H1 (cell line): ENCODE results near the gene PDE1C. TPM values are rescaled to one million over a fixed set of nuclear protein-coding genes. Genes with fewer than 3 reads are reported as not detected.
A peak's percentile ranks its signal among the peaks of the same experiment; 100 is the strongest.

Experiments used
- CTCF ChIA-PET: fragments of 300-600 bp; sonication (Branson Sonifier 250); formaldehyde crosslinking; loops from one replicate; lab custom pipeline; 2021; ENCODE audit not compliant: partially characterized antibody; lab: Charles Lee
- POLR2A ChIA-PET: fragments of 300-600 bp; sonication (Branson Sonifier 250); formaldehyde crosslinking; loops from one replicate; lab custom pipeline; 2021; ENCODE audit warnings: inconsistent platforms; ENCODE audit not compliant: partially characterized antibody; lab: Charles Lee
- DNase-seq, 2 experiments: peaks; one replicate each; pipeline versions ENCODE4 v3.0.0 to v3.0.0-alpha.2; 2010 to 2022; ENCODE audit warnings: low spot score in 2 of 2, low read depth in 1 of 2, mixed read lengths in 1 of 2
- FAIRE-seq: peaks from 2 replicates; lab custom pipeline; 2011; peaks lifted over from hg19 to GRCh38; lab: Jason Lieb, UNC
- H2AFZ ChIP-seq: 2 replicates; pipeline ENCODE4 v1.8.1; 2012; ENCODE audit warnings: low read length, inconsistent platforms
- H2AK5ac ChIP-seq: 2 replicates; pipeline ENCODE4 v1.6.1; 2013; ENCODE audit warnings: low read depth, low read length
- H2BK120ac ChIP-seq: replicated peaks from 2 replicates; pipeline ENCODE3; 2013; ENCODE audit warnings: low read depth, low read length, inconsistent platforms
- H2BK12ac ChIP-seq: 2 replicates; pipeline ENCODE4 v1.6.1; 2013; ENCODE audit warnings: low read depth, low read length
- H2BK15ac ChIP-seq: 2 replicates; pipeline ENCODE4 v1.6.1; 2013; ENCODE audit warnings: low read length
- H2BK20ac ChIP-seq: 2 replicates; pipeline ENCODE4 v1.6.1; 2013; ENCODE audit warnings: low read length
- H2BK5ac ChIP-seq: 2 replicates; pipeline ENCODE4 v1.6.1; 2013; ENCODE audit warnings: low read depth, low read length
- H3K14ac ChIP-seq: 2 replicates; pipeline ENCODE4 v1.6.1; 2013; ENCODE audit warnings: inconsistent platforms; ENCODE audit not compliant: insufficient read length
- H3K18ac ChIP-seq: 2 replicates; pipeline ENCODE4 v1.6.1; 2013; ENCODE audit warnings: low read length; ENCODE audit errors: extremely low read depth
- H3K23ac ChIP-seq: 2 replicates; pipeline ENCODE4 v1.6.1; 2013; ENCODE audit warnings: inconsistent platforms; ENCODE audit not compliant: insufficient read length
- H3K23me2 ChIP-seq: 2 replicates; pipeline ENCODE4 v1.6.1; 2013; ENCODE audit warnings: low read depth, low read length
- H3K27ac ChIP-seq: 2 replicates; pipeline ENCODE4 v1.6.1; 2011; ENCODE audit warnings: low read depth, low read length, inconsistent platforms
- H3K27me3 ChIP-seq, 4 experiments: replicated peaks in 1 of 4; 1 replicate in 1 of 4; 2 replicates in 3 of 4; pipeline versions ENCODE4 v1.6.1 to v1.8.1; 2011 to 2013; ENCODE audit warnings: low read length in 3 of 4, mild to moderate bottlenecking in 3 of 4, inconsistent platforms in 2 of 4, mixed read lengths in 2 of 4, moderate library complexity in 1 of 4; ENCODE audit not compliant: control insufficient read depth in 3 of 4, insufficient read depth in 3 of 4; ENCODE audit errors: extremely low read depth in 1 of 4
- H3K36me3 ChIP-seq, 4 experiments: 2 replicates each; pipeline versions ENCODE4 v1.6.1 to v1.8.1; 2011 to 2013; ENCODE audit warnings: mild to moderate bottlenecking in 4 of 4, low read length in 3 of 4, moderate library complexity in 2 of 4, control low read depth in 1 of 4, inconsistent platforms in 1 of 4; ENCODE audit not compliant: insufficient read depth in 4 of 4, control insufficient read depth in 2 of 4
- H3K4ac ChIP-seq: replicated peaks from 2 replicates; pipeline ENCODE3; 2013; ENCODE audit warnings: low read length, low read depth, mixed read lengths, inconsistent platforms; ENCODE audit not compliant: insufficient read length
- H3K4me1 ChIP-seq, 4 experiments: replicated peaks in 1 of 4; 1 replicate in 1 of 4; 2 replicates in 3 of 4; pipeline versions ENCODE4 v1.6.1 to v1.8.1; 2011 to 2013; ENCODE audit warnings: low read length in 3 of 4, inconsistent platforms in 2 of 4, mixed read lengths in 1 of 4; ENCODE audit not compliant: insufficient read depth in 4 of 4, control insufficient read depth in 3 of 4
- H3K4me2 ChIP-seq, 2 experiments: 2 replicates each; pipeline versions ENCODE4 v1.6.1 to v1.8.1; 2011 to 2013; ENCODE audit warnings: low read depth in 2 of 2, low read length in 2 of 2, control low read depth in 1 of 2, inconsistent platforms in 1 of 2, mild to moderate bottlenecking in 1 of 2; ENCODE audit not compliant: insufficient read depth in 1 of 2
- H3K4me3 ChIP-seq, 4 experiments: fragments of 200-600, 300-600 bp in 1 of 4; sonication (generic), shearing (Covaris generic), sonication (Bioruptor Twin) in 1 of 4; 2 replicates each; pipeline versions ENCODE4 v1.5.1 to v1.8.1; 2011 to 2016; ENCODE audit warnings: low read length in 4 of 4, low read depth in 3 of 4, control low read depth in 2 of 4, inconsistent platforms in 2 of 4, mild to moderate bottlenecking in 2 of 4, mixed read lengths in 1 of 4, moderate library complexity in 1 of 4; ENCODE audit not compliant: insufficient read depth in 2 of 4; ENCODE audit errors: extremely low read depth in 1 of 4
- H3K56ac ChIP-seq: replicated peaks from 2 replicates; pipeline ENCODE3; 2013; ENCODE audit warnings: low read depth, mild to moderate bottlenecking, mixed read lengths, low read length, inconsistent platforms; ENCODE audit not compliant: insufficient read length
- H3K79me1 ChIP-seq: 2 replicates; pipeline ENCODE4 v1.6.1; 2013; ENCODE audit warnings: low read depth, low read length, control low read depth
- H3K79me2 ChIP-seq, 2 experiments: 2 replicates each; pipeline versions ENCODE4 v1.6.1 to v1.8.1; 2012 to 2013; ENCODE audit warnings: low read length in 2 of 2, mild to moderate bottlenecking in 2 of 2, inconsistent platforms in 1 of 2; ENCODE audit not compliant: insufficient read depth in 2 of 2, control insufficient read depth in 1 of 2
- H3K9ac ChIP-seq, 4 experiments: replicated peaks in 1 of 4; 1 replicate in 1 of 4; 2 replicates in 3 of 4; pipeline versions ENCODE4 v1.6.1 to v1.8.1; 2011 to 2013; ENCODE audit warnings: low read depth in 3 of 4, low read length in 3 of 4, control low read depth in 2 of 4, mild to moderate bottlenecking in 2 of 4, moderate library complexity in 2 of 4, inconsistent platforms in 1 of 4; ENCODE audit errors: extremely low read depth in 1 of 4
- H3K9me3 ChIP-seq, 2 experiments: 2 replicates each; pipeline versions ENCODE4 v1.6.1 to v1.8.1; 2012 to 2013; ENCODE audit warnings: mild to moderate bottlenecking in 2 of 2, moderate library complexity in 2 of 2, control low read depth in 1 of 2, inconsistent platforms in 1 of 2, low read depth in 1 of 2, low read length in 1 of 2, mixed read lengths in 1 of 2; ENCODE audit not compliant: insufficient read depth in 2 of 2
- H4K20me1 ChIP-seq, 2 experiments: replicated peaks in 1 of 2; 2 replicates each; pipeline versions ENCODE3 to v1.8.1; 2011 to 2013; ENCODE audit warnings: inconsistent platforms in 2 of 2, low read length in 2 of 2, mild to moderate bottlenecking in 1 of 2; ENCODE audit not compliant: insufficient read depth in 2 of 2, control insufficient read depth in 1 of 2
- H4K5ac ChIP-seq: 2 replicates; pipeline ENCODE4 v1.6.1; 2013; ENCODE audit warnings: low read length, low read depth, mixed read lengths, inconsistent platforms; ENCODE audit not compliant: insufficient read length
- H4K8ac ChIP-seq: 2 replicates; pipeline ENCODE4 v1.8.0; 2013; ENCODE audit warnings: mild to moderate bottlenecking, moderate library complexity, low read length, inconsistent platforms; ENCODE audit not compliant: insufficient read depth; ENCODE audit errors: extremely low read depth
- H4K91ac ChIP-seq: replicated peaks from 2 replicates; pipeline ENCODE3; 2013; ENCODE audit warnings: low read length, mixed read lengths, inconsistent platforms; ENCODE audit not compliant: insufficient read length
- BACH1 ChIP-seq: IDR thresholded peaks from 2 replicates; pipeline ENCODE4 v1.6.1; 2012; ENCODE audit warnings: low read length, improper control_type of control experiment
- HDAC6 ChIP-seq: IDR thresholded peaks from one replicate; pipeline ENCODE4 v1.7.1; 2012; ENCODE audit warnings: low read depth, mild to moderate bottlenecking, inconsistent platforms, low read length, moderate library complexity
- MAFK ChIP-seq: IDR thresholded peaks from 2 replicates; pipeline ENCODE4 v1.6.1; 2012; ENCODE audit warnings: low read depth, mild to moderate bottlenecking, improper control_type of control experiment, low read length
- NANOG ChIP-seq: IDR thresholded peaks from 2 replicates; pipeline ENCODE4 v1.6.1; 2011; ENCODE audit warnings: low read length, low read depth, mild to moderate bottlenecking, inconsistent platforms; ENCODE audit not compliant: insufficient read depth, poor library complexity, severe bottlenecking
- NRF1 ChIP-seq: IDR thresholded peaks from 2 replicates; pipeline ENCODE4 v1.6.1; 2011; ENCODE audit warnings: mild to moderate bottlenecking, low read depth, low read length, improper control_type of control experiment
- POU5F1 ChIP-seq: IDR thresholded peaks from 2 replicates; pipeline ENCODE4 v1.6.1; 2011; ENCODE audit warnings: low read depth, mild to moderate bottlenecking, low read length, moderate library complexity
- RFX5 ChIP-seq: IDR thresholded peaks from 2 replicates; pipeline ENCODE4 v1.6.1; 2011; ENCODE audit warnings: low read depth, low read length, improper control_type of control experiment, borderline replicate concordance
- SP4 ChIP-seq: IDR thresholded peaks from 2 replicates; pipeline ENCODE4 v1.6.1; 2012; ENCODE audit warnings: low read length, inconsistent platforms
- WGBS, 2 experiments: shearing (Covaris generic) in 1 of 2; methylation state at CpG; one replicate each; pipeline versions ENCODE4 v1.1.6 to v1.1.7; 2013 to 2015; ENCODE audit warnings: low lambda C conversion rate in 2 of 2, mixed read lengths in 2 of 2, inconsistent platforms in 1 of 2, low coverage in 1 of 2, missing lambda C conversion rate in 1 of 2; ENCODE audit not compliant: insufficient replicate concordance in 2 of 2, insufficient coverage in 1 of 2, insufficient read length in 1 of 2; ENCODE audit errors: extremely low coverage in 1 of 2, missing lambda C conversion rate in 1 of 2; 5-methylcytosine and 5-hydroxymethylcytosine counted together
- polyA plus RNA-seq, 7 experiments: library from polyadenylated mRNA; depleted of rRNA in 3 of 7; stranded (reverse) in 5 of 7; unstranded in 2 of 7; fragments of >200 nt in 5 of 7; fragments of 200-250 nt in 2 of 7; gene quantifications; 1 replicate in 5 of 7; 2 replicates in 1 of 7; 4 replicates in 1 of 7; pipeline versions ENCODE4 v1.2.1 to v1.2.3, GENCODE V29; 2011 to 2013; ENCODE audit warnings: missing spikeins in 2 of 7, mixed read lengths in 2 of 7
- total RNA-seq: library from RNA; stranded (reverse); fragmentation: NEBNext Ultra II Directional; extraction: Animal tissue kit (Norgen Biotek cat#: 25700); gene quantifications from 2 replicates; pipeline ENCODE4 v1.2.1, GENCODE V29; 2021
- TF ChIP-seq, protein P1 (sequence below): IDR thresholded peaks from 2 replicates; pipeline ENCODE4 v1.6.1; 2012; ENCODE audit warnings: inconsistent platforms

Gene PDE1C
- total and polyA plus RNA-seq, 2 of the 8 experiments (the other 6 are each of a cell fraction or from before 2014, with no cell fraction given) = 0.11 to 1.1 TPM

DNA sequence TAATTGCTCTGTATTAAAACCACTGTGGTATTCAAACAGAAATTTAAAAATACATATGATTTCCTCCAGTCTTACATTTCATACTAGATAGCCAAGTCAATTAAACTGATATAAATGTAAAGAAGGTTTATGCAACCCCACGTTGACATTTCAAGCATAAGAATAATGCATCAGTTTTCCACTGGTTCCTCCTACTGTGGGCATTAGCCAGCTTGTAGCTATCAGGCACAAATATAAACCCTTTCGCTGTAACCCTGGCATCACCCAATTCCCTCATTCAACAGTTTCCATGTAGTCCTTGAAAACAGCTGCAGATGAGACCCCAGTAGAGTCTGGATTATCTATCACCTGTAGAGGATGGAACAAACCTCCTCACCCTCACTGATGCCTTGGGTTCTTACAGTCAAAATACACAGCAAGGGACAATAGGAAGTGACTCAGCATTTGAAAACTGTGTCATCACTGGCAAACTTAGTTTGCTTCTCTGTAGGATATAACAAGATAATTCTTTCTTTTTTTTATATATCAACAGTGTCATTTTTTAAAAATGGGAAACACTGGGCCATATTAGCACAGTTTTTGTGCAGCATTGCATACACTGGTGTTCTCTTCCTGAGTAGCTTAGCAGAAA lies 113.0 kb downstream of the PDE1C start:
- ChIA-PET POLR2A (no interaction called here), CTCF (no interaction called here)
- Histone ChIP-seq H3K4me1 (peaks cover 0 to 3% (median 0%) of the 10 kb centered on the region in 4 experiments; a peak in 2 of 7 replicates), H3K4me2 (no peak overlapping the region), H3K9ac (no peak overlapping the region), H3K4ac (no peak overlapping the region), H3K23ac (no peak overlapping the region), H4K20me1 (no peaks in the 10 kb centered on the region), H3K18ac (no peak overlapping the region), H3K4me3 (no peak overlapping the region), H2AFZ (peak overlapping the region; percentile 89; the same call in 1 of the 2 replicates), H2BK12ac (no peak overlapping the region), H3K14ac (no peak overlapping the region), H3K9me3 (no peaks in the 10 kb centered on the region), H2BK20ac (no peak overlapping the region), H3K79me2 (no peaks in the 10 kb centered on the region), H4K8ac (no peak overlapping the region), H3K27me3 (peaks cover 0 to 2% (median 0%) of the 10 kb centered on the region in 4 experiments; a peak in 1 of 7 replicates), H3K79me1 (no peaks in the 10 kb centered on the region), H2AK5ac (no peak overlapping the region), H2BK120ac (no peak overlapping the region), H4K5ac (no peak overlapping the region), H3K23me2 (no peaks in the 10 kb centered on the region), H3K36me3 (no peaks in the 10 kb centered on the region), H3K56ac (no peak overlapping the region), H2BK15ac (no peak overlapping the region), H3K27ac (no peak overlapping the region), H4K91ac (no peak overlapping the region), H2BK5ac (no peak overlapping the region)
- DNase-seq = no peak
- no peak for FAIRE-seq
- 83% methylated on average over 2 of the region's 2 CpGs; no CpG with 5 or more reads in 1 of the 2 experiments for WGBS, 2 experiments
- TF ChIP-seq POU5F1 (no peak), HDAC6 (no peak), MAFK (peak; percentile 51), SP4 (no peak), RFX5 (no peak), BACH1 (peak; percentile 63), NANOG (no peak), NRF1 (no peak)
- TF ChIP-seq, protein P1, sequence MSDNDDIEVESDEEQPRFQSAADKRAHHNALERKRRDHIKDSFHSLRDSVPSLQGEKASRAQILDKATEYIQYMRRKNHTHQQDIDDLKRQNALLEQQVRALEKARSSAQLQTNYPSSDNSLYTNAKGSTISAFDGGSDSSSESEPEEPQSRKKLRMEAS = no peak
